ENCODE data around the gene VTCN1.
"Not testable (repeated sequence)": the region's sequence is repeated elsewhere in the genome, so short reads cannot be mapped to it uniquely, and the experiment has no call there.

The VTCN1 gene

GRCh38 chr1:117162816-117163215 lies 47.9 kb downstream of the VTCN1 start:
- DNase-seq: no peak

- DNase-seq: no peak
These were observed 48.8 kb downstream of the VTCN1 start for GRCh38 chr1:117161887-117162286.

- DNase-seq: not testable (repeated sequence)
These were observed 59.4 kb downstream of the VTCN1 start for GRCh38 chr1:117151305-117151704.

- DNase-seq: no peak
These were observed 60.4 kb downstream of the VTCN1 start for GRCh38 chr1:117150316-117150715.

- DNase-seq: no peak
These were observed 62.7 kb downstream of the VTCN1 start for GRCh38 chr1:117147856-117148588.

- no peak for DNase-seq
These were observed 63.3 kb downstream of the VTCN1 start for GRCh38 chr1:117147341-117147831.

GRCh38 chr1:117146575-117147340 lies 64.0 kb downstream of the VTCN1 start:
- DNase-seq: no peak

- no peak for DNase-seq
These were observed 64.7 kb downstream of the VTCN1 start for GRCh38 chr1:117146072-117146471.

GRCh38 chr1:117143871-117144270 lies 66.9 kb downstream of the VTCN1 start:
- DNase-seq: no peak

GRCh38 chr1:117143172-117143571 lies 67.6 kb downstream of the VTCN1 start:
- no peak for DNase-seq

GRCh38 chr1:117142200-117142599 lies 68.5 kb downstream of the VTCN1 start:
- DNase-seq: no peak

GRCh38 chr1:117138561-117138960 lies 72.2 kb downstream of the VTCN1 start:
- DNase-seq: no peak

GRCh38 chr1:117138106-117138505 lies 72.6 kb downstream of the VTCN1 start:
- no peak for DNase-seq

GRCh38 chr1:117137281-117137855 lies 73.4 kb downstream of the VTCN1 start:
- DNase-seq: no peak

- DNase-seq: no peak
These were observed 74.0 kb downstream of the VTCN1 start for GRCh38 chr1:117136749-117137148.

GRCh38 chr1:117135329-117135728 lies 75.4 kb downstream of the VTCN1 start:
- DNase-seq: no peak

GRCh38 chr1:117130526-117130925 lies 80.2 kb downstream of the VTCN1 start:
- no peak for DNase-seq

GRCh38 chr1:117128323-117129079 lies 82.2 kb downstream of the VTCN1 start:
- DNase-seq: no peak

GRCh38 chr1:117127795-117128194 lies 82.9 kb downstream of the VTCN1 start:
- DNase-seq: no peak

GRCh38 chr1:117124661-117125060 lies 86.1 kb downstream of the VTCN1 start:
- no peak for DNase-seq

- no peak for DNase-seq
These were observed 87.5 kb downstream of the VTCN1 start for GRCh38 chr1:117123274-117123673.

GRCh38 chr1:117122330-117123025 lies 88.2 kb downstream of the VTCN1 start:
- no peak for DNase-seq
